OCI-LY1 (cell line): Measurements from ENCODE around the gene CST8.

ENCODE experiments used
- H2AFZ ChIP-seq: fragments of 200-600 bp; sonication (generic), shearing (Covaris generic); 2 replicates; pipeline ENCODE4 v1.6.0; 2014; ENCODE audit warnings: antibody characterized with exemption, mild to moderate bottlenecking, low read length
- H3F3A ChIP-seq: fragments of 200-600 bp; sonication (generic), shearing (Covaris generic); 2 replicates; pipeline ENCODE4 v1.6.0; 2014; ENCODE audit warnings: mild to moderate bottlenecking, antibody characterized with exemption, low read length, moderate library complexity; ENCODE audit not compliant: insufficient read depth
- H3K27ac ChIP-seq: fragments of 200-600 bp; sonication (generic); 2 replicates; pipeline ENCODE4 v1.5.1; 2014; ENCODE audit warnings: low read length, mixed run types, mild to moderate bottlenecking, low read depth; ENCODE audit not compliant: poor library complexity, severe bottlenecking
- H3K27me3 ChIP-seq: fragments of 200-600 bp; sonication (generic); 2 replicates; pipeline ENCODE4 v1.6.0; 2014; ENCODE audit warnings: antibody characterized with exemption, mild to moderate bottlenecking, low read length, moderate library complexity; ENCODE audit not compliant: insufficient read depth
- H3K36me3 ChIP-seq: fragments of 200-600 bp; sonication (generic); 2 replicates; pipeline ENCODE4 v1.6.1; 2014; ENCODE audit warnings: mild to moderate bottlenecking, antibody characterized with exemption, low read length, moderate library complexity, mixed read lengths; ENCODE audit not compliant: insufficient read depth
- H3K4me1 ChIP-seq: fragments of 200-600 bp; sonication (generic); 2 replicates; pipeline ENCODE4 v1.5.1; 2014; ENCODE audit warnings: mild to moderate bottlenecking, low read length, moderate library complexity; ENCODE audit not compliant: insufficient read depth, severe bottlenecking
- H3K4me2 ChIP-seq: fragments of 200-600 bp; sonication (generic), shearing (Covaris generic); 2 replicates; pipeline ENCODE4 v1.6.1; 2014; ENCODE audit warnings: low read length
- H3K4me3 ChIP-seq: fragments of 200-600 bp; sonication (generic); 2 replicates; pipeline ENCODE4 v1.5.1; 2014; ENCODE audit warnings: low read length, low read depth, mild to moderate bottlenecking, mixed read lengths; ENCODE audit not compliant: poor library complexity, severe bottlenecking
- H3K79me2 ChIP-seq: fragments of 200-600 bp; shearing (Covaris generic); 2 replicates; pipeline ENCODE4 v1.6.1; 2016; ENCODE audit warnings: mixed run types, low read length, mixed read lengths; ENCODE audit not compliant: insufficient read depth
- H3K9ac ChIP-seq: fragments of 200-600 bp; sonication (generic), shearing (Covaris generic); 2 replicates; pipeline ENCODE4 v1.6.1; 2014; ENCODE audit warnings: mild to moderate bottlenecking, low read length, mixed read lengths
- H3K9me2 ChIP-seq: fragments of 200-600 bp; sonication (generic), shearing (Covaris generic); 2 replicates; pipeline ENCODE4 v1.6.1; 2014; ENCODE audit warnings: low read depth, mild to moderate bottlenecking, low read length, mixed read lengths
- H3K9me3 ChIP-seq: fragments of 200-600 bp; shearing (Covaris generic); 2 replicates; pipeline ENCODE4 v1.6.1; 2014; ENCODE audit warnings: low read length, mixed read lengths
- H4K20me1 ChIP-seq: fragments of 200-600 bp; sonication (generic), shearing (Covaris generic); 2 replicates; pipeline ENCODE4 v1.6.0; 2016; ENCODE audit warnings: mild to moderate bottlenecking, low read length; ENCODE audit not compliant: insufficient read depth
- EZH2 ChIP-seq: fragments of 200-600 bp; sonication (generic), shearing (Covaris generic); IDR thresholded peaks from 2 replicates; pipeline ENCODE4 v1.8.0; 2017; ENCODE audit warnings: borderline replicate concordance, mixed run types, mild to moderate bottlenecking, antibody characterized with exemption, low read length, moderate library complexity, mixed read lengths
- TF ChIP-seq, protein P1 (sequence below): fragments of 200-600 bp; sonication (generic), shearing (Covaris generic); IDR thresholded peaks from 2 replicates; pipeline ENCODE4 v1.5.1; 2017; ENCODE audit warnings: mild to moderate bottlenecking, antibody characterized with exemption, low read length, moderate library complexity, mixed read lengths

CST8 gene

DNA sequence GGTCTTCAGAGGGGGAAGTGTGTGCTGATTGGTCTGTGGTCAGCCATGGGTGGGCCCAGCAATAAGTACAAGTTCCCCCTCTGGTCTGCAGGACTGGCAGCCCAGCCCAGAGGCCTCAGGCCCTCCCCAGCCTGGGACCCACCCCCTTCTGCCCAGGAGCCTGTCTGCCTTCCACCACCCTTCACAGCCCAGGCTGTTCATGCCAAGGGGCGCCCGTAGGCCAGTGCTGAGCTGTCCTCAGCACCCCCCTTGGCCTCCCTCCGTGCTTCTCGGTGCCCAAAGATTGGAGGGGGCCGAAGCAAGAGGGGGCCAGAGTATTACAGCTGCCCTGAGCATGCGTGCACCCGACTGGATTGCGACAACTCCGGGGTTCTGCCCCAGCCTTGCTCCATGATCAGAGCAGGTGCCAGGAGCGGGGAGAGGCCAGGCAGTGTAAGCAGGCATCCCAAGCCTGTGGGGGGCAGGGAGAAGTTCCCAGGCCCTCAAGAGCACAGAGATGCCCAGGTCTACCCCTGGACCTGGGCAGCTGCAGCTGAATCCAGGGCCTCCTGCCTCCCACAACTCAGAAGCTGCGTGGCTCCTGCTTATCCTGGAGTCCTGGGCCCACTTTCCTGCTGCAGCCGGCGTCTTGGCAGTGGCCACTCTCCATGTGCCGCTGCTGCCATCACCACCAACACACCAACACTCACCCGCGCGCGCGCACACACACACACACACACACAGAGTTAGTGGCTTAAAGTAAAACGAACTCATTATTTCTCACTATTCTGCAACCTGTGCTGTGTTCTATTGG is 44.1 kb downstream of the CST8 start:
- Histone ChIP-seq H3K4me1 (no peaks in the 10 kb centered on the region), H3K36me3 (no peaks in the 10 kb centered on the region), H3K9me2 (no peaks in the 10 kb centered on the region), H3F3A (no peaks in the 10 kb centered on the region), H3K4me3 (no peak overlapping the region), H3K27me3 (no peaks in the 10 kb centered on the region), H4K20me1 (no peaks in the 10 kb centered on the region), H2AFZ (no peak overlapping the region), H3K4me2 (no peak overlapping the region), H3K9me3 (no peaks in the 10 kb centered on the region), H3K79me2 (no peaks in the 10 kb centered on the region), H3K9ac (no peak overlapping the region), H3K27ac (no peak overlapping the region)
- TF ChIP-seq, protein P1, sequence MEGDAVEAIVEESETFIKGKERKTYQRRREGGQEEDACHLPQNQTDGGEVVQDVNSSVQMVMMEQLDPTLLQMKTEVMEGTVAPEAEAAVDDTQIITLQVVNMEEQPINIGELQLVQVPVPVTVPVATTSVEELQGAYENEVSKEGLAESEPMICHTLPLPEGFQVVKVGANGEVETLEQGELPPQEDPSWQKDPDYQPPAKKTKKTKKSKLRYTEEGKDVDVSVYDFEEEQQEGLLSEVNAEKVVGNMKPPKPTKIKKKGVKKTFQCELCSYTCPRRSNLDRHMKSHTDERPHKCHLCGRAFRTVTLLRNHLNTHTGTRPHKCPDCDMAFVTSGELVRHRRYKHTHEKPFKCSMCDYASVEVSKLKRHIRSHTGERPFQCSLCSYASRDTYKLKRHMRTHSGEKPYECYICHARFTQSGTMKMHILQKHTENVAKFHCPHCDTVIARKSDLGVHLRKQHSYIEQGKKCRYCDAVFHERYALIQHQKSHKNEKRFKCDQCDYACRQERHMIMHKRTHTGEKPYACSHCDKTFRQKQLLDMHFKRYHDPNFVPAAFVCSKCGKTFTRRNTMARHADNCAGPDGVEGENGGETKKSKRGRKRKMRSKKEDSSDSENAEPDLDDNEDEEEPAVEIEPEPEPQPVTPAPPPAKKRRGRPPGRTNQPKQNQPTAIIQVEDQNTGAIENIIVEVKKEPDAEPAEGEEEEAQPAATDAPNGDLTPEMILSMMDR = no peak
- no peak for TF ChIP-seq EZH2

DNA sequence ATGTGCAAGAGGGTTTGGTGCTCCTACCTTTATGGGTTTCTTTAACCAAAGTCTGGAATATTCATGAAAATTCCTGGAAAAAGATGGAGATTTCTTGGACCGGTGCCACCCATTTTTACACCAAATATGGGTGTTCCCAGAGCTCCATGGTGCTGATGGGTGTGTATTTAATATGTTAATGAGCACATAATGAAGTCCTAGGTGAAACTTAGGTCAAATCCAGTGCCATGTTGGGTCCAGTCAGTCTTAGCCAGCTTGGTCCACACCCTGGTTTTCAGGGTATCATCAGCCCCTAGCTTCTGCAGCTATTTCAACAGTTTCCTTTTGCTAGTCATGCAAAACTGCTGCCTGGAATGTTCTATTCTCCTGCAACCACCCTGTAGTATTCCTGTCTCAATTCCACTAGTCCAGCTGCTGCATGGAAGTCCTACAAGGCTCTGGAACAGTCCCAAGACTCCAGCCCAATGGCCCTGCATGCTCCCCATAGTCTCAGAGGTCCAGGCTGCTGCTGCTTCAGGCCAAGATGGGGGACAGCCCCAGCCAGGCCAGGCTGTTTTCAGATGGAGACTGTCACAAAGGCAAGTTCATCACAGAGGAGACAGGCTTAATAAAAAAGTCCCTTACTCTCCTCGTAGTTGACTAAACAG is 45.5 kb downstream of the CST8 start:
- TF ChIP-seq EZH2 = no peak
- TF ChIP-seq, protein P1 = no peak
- H3K27ac ChIP-seq = no peak overlapping the region
- no peaks in the 10 kb centered on the region for H3K4me1 ChIP-seq
- H3K4me3 ChIP-seq = no peak overlapping the region
- no peaks in the 10 kb centered on the region for H3K36me3 ChIP-seq
- H3F3A ChIP-seq = no peaks in the 10 kb centered on the region
- no peak overlapping the region for H3K4me2 ChIP-seq
- no peaks in the 10 kb centered on the region for H4K20me1 ChIP-seq
- H3K9me2 ChIP-seq = no peaks in the 10 kb centered on the region
- no peaks in the 10 kb centered on the region for H3K79me2 ChIP-seq
- H2AFZ ChIP-seq = no peak overlapping the region
- no peaks in the 10 kb centered on the region for H3K27me3 ChIP-seq
- no peak overlapping the region for H3K9ac ChIP-seq
- H3K9me3 ChIP-seq = no peaks in the 10 kb centered on the region

DNA sequence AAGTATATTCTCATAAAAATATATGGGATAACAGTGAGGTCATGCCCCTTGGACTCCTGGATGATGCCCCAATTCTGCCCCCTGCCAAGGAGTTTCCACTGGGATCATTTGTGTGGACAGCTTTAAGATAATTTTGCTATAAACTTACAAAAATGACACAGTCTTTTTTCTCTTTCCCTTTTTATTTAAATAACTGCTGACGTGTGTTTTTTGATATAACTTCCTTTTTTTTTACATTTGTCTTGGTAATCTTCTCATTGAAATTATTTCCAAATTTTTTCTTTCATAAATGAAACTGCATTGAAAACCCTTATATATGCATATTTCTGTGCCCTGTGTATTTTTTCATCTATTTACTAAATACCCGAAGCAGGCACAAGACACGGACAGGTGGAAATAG is 46.1 kb downstream of the CST8 start:
- H3K36me3 ChIP-seq = no peaks in the 10 kb centered on the region
- H3K27ac ChIP-seq = no peak overlapping the region
- no peaks in the 10 kb centered on the region for H3K4me1 ChIP-seq
- no peaks in the 10 kb centered on the region for H3K9me2 ChIP-seq
- TF ChIP-seq EZH2 = no peak
- TF ChIP-seq, protein P1 = no peak
- H4K20me1 ChIP-seq = no peaks in the 10 kb centered on the region
- no peaks in the 10 kb centered on the region for H3K79me2 ChIP-seq
- no peak overlapping the region for H3K4me3 ChIP-seq
- no peak overlapping the region for H2AFZ ChIP-seq
- no peak overlapping the region for H3K4me2 ChIP-seq
- no peaks in the 10 kb centered on the region for H3K9me3 ChIP-seq
- H3K9ac ChIP-seq = no peak overlapping the region
- H3F3A ChIP-seq = no peaks in the 10 kb centered on the region
- H3K27me3 ChIP-seq = no peaks in the 10 kb centered on the region
